Natural killer cell (primary cell): Measurements from ENCODE around the gene NCF4. TPM values are rescaled to one million over a fixed set of nuclear protein-coding genes. Genes with fewer than 3 reads are reported as not detected.

Experiments
- ATAC-seq, 3 donors: fragments of 150-1000 bp in 2 of 3; fragments of 200-7000 bp in 1 of 3; cut with Tn5 transposase; 1 replicate in 1 of 3; 2 replicates in 2 of 3; pipeline ENCODE4 v1.10.0; 2021; ENCODE audit warnings: mild to moderate bottlenecking in 2 of 3, moderate library complexity in 2 of 3
- DNase-seq, 2 donors: peaks; one replicate each; pipeline versions ENCODE4 v3.0.0 to v3.0.0-alpha.2; 2013 to 2021; ENCODE audit warnings: mixed read lengths in 1 of 2
- H3K27ac ChIP-seq: one replicate; pipeline ENCODE4 v1.5.1; 2013; ENCODE audit warnings: mild to moderate bottlenecking, low read length
- H3K27me3 ChIP-seq: one replicate; pipeline ENCODE4 v1.6.1; 2013; ENCODE audit warnings: low read length; ENCODE audit not compliant: control insufficient read depth, insufficient read depth
- H3K36me3 ChIP-seq: one replicate; pipeline ENCODE4 v1.6.1; 2013; ENCODE audit warnings: low read length; ENCODE audit not compliant: control insufficient read depth, insufficient read depth
- H3K4me1 ChIP-seq: one replicate; pipeline ENCODE4 v1.6.1; 2013; ENCODE audit warnings: low read length; ENCODE audit not compliant: control insufficient read depth, insufficient read depth
- H3K4me3 ChIP-seq: one replicate; pipeline ENCODE4 v1.5.1; 2013; ENCODE audit warnings: low read length
- H3K9me3 ChIP-seq: one replicate; pipeline ENCODE4 v1.6.1; 2013; ENCODE audit warnings: low read length; ENCODE audit not compliant: control insufficient read depth, insufficient read depth
- H3K27ac Mint-ChIP-seq, 2 donors: one replicate each; pipeline ENCODE4 v1.8.0; 2022; ENCODE audit warnings: mild to moderate bottlenecking in 2 of 2, mixed read lengths in 2 of 2, moderate library complexity in 1 of 2
- H3K27me3 Mint-ChIP-seq, 2 donors: one replicate each; pipeline ENCODE4 v1.8.0; 2022; ENCODE audit warnings: low read depth in 2 of 2, mixed read lengths in 2 of 2
- H3K36me3 Mint-ChIP-seq: one replicate; pipeline ENCODE4 v1.8.0; 2022; ENCODE audit warnings: mixed read lengths
- H3K4me1 Mint-ChIP-seq, 2 donors: one replicate each; pipeline ENCODE4 v1.8.0; 2022; ENCODE audit warnings: mixed read lengths in 2 of 2
- H3K4me3 Mint-ChIP-seq: one replicate; pipeline ENCODE4 v1.8.0; 2022; ENCODE audit warnings: mild to moderate bottlenecking, moderate library complexity, mixed read lengths
- H3K9me3 Mint-ChIP-seq, 2 donors: one replicate each; pipeline ENCODE4 v1.8.0; 2022; ENCODE audit warnings: mixed read lengths in 2 of 2
- CTCF ChIP-seq: fragments of 200-600 bp; IDR thresholded peaks from one replicate; pipeline ENCODE4 v1.8.0; 2022; ENCODE audit warnings: antibody characterized with exemption
- WGBS: methylation state at CpG from one replicate; pipeline ENCODE4 v1.1.7; 2013; ENCODE audit warnings: missing lambda C conversion rate; ENCODE audit not compliant: insufficient coverage; 5-methylcytosine and 5-hydroxymethylcytosine counted together
- intact Hi-C: fragments of 100-400 bp; cut with micrococcal nuclease; formaldehyde crosslinking; loops from one replicate; pipeline ENCODE4 v1.14.2; 2022
- total RNA-seq, 4 donors: library from RNA; stranded (reverse); fragments of 120-200 nt in 1 of 4; gene quantifications; one replicate each; pipeline versions ENCODE4 v1.2.3 to v1.2.4, GENCODE V29; 2013 to 2022

Gene NCF4
- total RNA-seq, 3 donors from 2014 or later (not counting 1 experiment from before 2014, with no cell fraction given), result 2.6 to 33.2 (median 3.1) TPM

DNA sequence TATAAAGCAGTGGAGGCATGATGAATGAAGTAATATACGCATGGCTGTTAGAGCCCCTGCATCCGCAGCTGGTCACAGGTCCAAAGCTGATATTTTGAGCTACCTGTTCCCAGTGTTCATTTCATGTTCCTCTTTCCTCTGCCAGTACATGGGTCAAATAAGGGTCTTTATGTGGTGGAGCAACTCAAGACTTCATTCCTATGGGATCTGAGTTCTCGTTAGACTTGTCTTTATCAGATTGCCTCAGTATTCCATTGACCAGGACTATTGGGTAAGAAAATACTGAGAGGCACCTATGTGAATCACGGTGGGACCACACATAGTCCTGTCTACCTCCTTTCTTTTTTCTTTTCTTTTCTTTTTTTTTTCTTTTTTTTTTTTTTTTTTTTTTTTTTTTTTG lies 25.2 kb downstream of the NCF4 start:
- intact Hi-C loops, result no loop called here
- peaks cover 15 to 28% of the 10 kb centered on the region in 2 donors for H3K27me3 Mint-ChIP-seq
- DNase-seq (no peak), ATAC-seq (no peak)
- Histone ChIP-seq H3K36me3 (no peaks in the 10 kb centered on the region), H3K27me3 (no peaks in the 10 kb centered on the region), H3K27ac (no peak overlapping the region), H3K4me3 (no peak overlapping the region), H3K9me3 (peaks cover 11% of the 10 kb centered on the region), H3K4me1 (no peaks in the 10 kb centered on the region)
- peaks cover 3 to 8% of the 10 kb centered on the region in 2 donors for H3K9me3 Mint-ChIP-seq
- H3K4me1 Mint-ChIP-seq, result no peaks in the 10 kb centered on the region
- no peak overlapping the region for H3K4me3 Mint-ChIP-seq
- H3K27ac Mint-ChIP-seq, result no peak overlapping the region
- WGBS, result 93% methylated on average over 3 of the region's 4 CpGs
- TF ChIP-seq CTCF, result no peak
- H3K36me3 Mint-ChIP-seq, result peaks cover 17% of the 10 kb centered on the region

GRCh38 chr22:36887162-36887561 lies 26.4 kb downstream of the NCF4 start:
- Mint-ChIP-seq H3K27me3 (peaks cover 17 to 22% of the 10 kb centered on the region in 2 donors), H3K27ac (no peak overlapping the region), H3K4me1 (no peaks in the 10 kb centered on the region), H3K4me3 (no peak overlapping the region), H3K36me3 (peaks cover 6% of the 10 kb centered on the region), H3K9me3 (peaks cover 0 to 3% of the 10 kb centered on the region in 2 donors)
- intact Hi-C loops, result no loop called here
- no peaks in the 10 kb centered on the region for H3K4me1 ChIP-seq
- peak in 1 of 2 donors; percentile 45 for DNase-seq
- peak in 1 of 3 donors; percentile 67 for ATAC-seq
- H3K9me3 ChIP-seq, result peaks cover 8% of the 10 kb centered on the region
- H3K27me3 ChIP-seq, result no peaks in the 10 kb centered on the region
- H3K36me3 ChIP-seq, result no peaks in the 10 kb centered on the region
- H3K27ac ChIP-seq, result no peak overlapping the region
- no peak overlapping the region for H3K4me3 ChIP-seq
- 27% methylated on average over 1 of the region's 4 CpGs for WGBS
- no peak for TF ChIP-seq CTCF

DNA sequence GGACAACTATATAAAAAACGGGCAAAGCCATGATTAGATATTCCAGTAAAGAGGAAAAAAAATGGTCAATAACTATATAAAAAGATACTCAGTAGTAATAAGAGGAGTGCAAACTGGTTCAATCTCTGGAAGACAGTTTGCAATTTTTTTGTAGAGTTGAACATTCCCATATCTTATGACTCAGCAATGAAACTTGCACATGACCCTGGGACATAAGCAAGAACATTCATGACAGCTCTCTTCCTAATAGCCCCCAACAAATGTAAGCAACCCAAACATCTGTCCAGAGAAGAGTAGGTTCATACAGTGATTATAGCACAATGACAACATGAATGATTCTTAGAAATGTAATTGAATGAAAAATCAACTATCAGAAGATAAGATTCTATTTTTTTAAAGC lies 30.8 kb downstream of the NCF4 start:
- no peak overlapping the region for H3K27ac ChIP-seq
- ATAC-seq, result no peak
- peaks cover 0 to 12% of the 10 kb centered on the region in 2 donors for H3K27me3 Mint-ChIP-seq
- H3K4me1 Mint-ChIP-seq, result no peaks in the 10 kb centered on the region
- DNase-seq, result no peak
- intact Hi-C loops, result loop anchor here (1.0 kb wide), 1 partner anchor 28 kb away; no protein-coding TSS in a partner anchor
- no peak for TF ChIP-seq CTCF
- H3K9me3 ChIP-seq, result peaks cover 7% of the 10 kb centered on the region
- H3K4me3 ChIP-seq, result no peak overlapping the region
- H3K4me3 Mint-ChIP-seq, result no peak overlapping the region
- H3K36me3 Mint-ChIP-seq, result no peaks in the 10 kb centered on the region
- peaks cover 0 to 4% of the 10 kb centered on the region in 2 donors for H3K9me3 Mint-ChIP-seq
- H3K4me1 ChIP-seq, result no peaks in the 10 kb centered on the region
- no peaks in the 10 kb centered on the region for H3K27me3 ChIP-seq
- WGBS, result no CpG with 5 or more reads among the region's 1 CpG
- H3K27ac Mint-ChIP-seq, result no peak overlapping the region
- H3K36me3 ChIP-seq, result no peaks in the 10 kb centered on the region

GRCh38 chr22:36892292-36892691 lies 31.5 kb downstream of the NCF4 start:
- DNase-seq (no peak), ATAC-seq (no peak)
- no peak for TF ChIP-seq CTCF
- Mint-ChIP-seq H3K27me3 (peaks cover 0 to 11% of the 10 kb centered on the region in 2 donors), H3K9me3 (peaks cover 0 to 4% of the 10 kb centered on the region in 2 donors), H3K4me3 (no peak overlapping the region), H3K36me3 (no peaks in the 10 kb centered on the region), H3K4me1 (no peaks in the 10 kb centered on the region), H3K27ac (no peak overlapping the region)
- 0% methylated on average over 1 of the region's 2 CpGs for WGBS
- H3K4me1 ChIP-seq, result no peaks in the 10 kb centered on the region
- intact Hi-C loops, result no loop called here
- peaks cover 7% of the 10 kb centered on the region for H3K9me3 ChIP-seq
- no peaks in the 10 kb centered on the region for H3K27me3 ChIP-seq
- no peak overlapping the region for H3K4me3 ChIP-seq
- H3K27ac ChIP-seq, result no peak overlapping the region
- no peaks in the 10 kb centered on the region for H3K36me3 ChIP-seq
